ENCODE results near the gene NAV1. TPM values are rescaled to one million over a fixed set of nuclear protein-coding genes. Genes with fewer than 3 reads are reported as not detected.
A peak's percentile ranks its signal among the peaks of the same experiment; 100 is the strongest.

The NAV1 gene
- total RNA-seq, 1 donor from 2014 or later: 55.2 TPM

DNA sequence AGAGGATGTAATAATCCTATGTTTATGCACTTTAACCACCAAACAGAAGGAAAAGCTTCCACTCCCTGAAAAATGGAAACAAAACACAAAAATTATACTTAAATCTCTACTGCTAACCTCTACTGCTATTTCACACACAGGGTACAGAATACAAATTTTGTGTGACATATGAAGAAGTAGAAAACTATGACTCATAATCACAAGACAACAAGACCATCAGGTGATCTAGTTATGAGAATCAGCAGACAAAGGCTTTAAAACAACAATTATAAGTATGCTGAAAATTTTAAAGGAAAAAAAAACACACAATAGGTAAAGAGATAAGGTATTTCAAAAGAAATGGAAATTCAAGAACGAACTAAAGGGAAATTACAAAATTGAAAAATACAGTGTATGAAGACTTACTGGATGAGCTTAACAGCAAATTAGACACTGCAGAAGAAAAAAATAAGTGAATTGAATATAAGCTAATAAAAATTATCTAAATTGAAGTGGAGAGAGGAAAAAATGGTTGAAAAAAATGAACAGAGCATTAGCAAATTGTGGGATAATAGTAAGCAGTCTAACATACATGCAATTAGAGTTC, 13.6 kb upstream of the NAV1 start:
- no peaks in the 10 kb centered on the region for H3K27me3 Mint-ChIP-seq
- H3K27ac Mint-ChIP-seq: no peak overlapping the region
- H3K4me3 Mint-ChIP-seq (ENCODE audit: low read depth): no peak overlapping the region
- TF ChIP-seq, protein P1, sequence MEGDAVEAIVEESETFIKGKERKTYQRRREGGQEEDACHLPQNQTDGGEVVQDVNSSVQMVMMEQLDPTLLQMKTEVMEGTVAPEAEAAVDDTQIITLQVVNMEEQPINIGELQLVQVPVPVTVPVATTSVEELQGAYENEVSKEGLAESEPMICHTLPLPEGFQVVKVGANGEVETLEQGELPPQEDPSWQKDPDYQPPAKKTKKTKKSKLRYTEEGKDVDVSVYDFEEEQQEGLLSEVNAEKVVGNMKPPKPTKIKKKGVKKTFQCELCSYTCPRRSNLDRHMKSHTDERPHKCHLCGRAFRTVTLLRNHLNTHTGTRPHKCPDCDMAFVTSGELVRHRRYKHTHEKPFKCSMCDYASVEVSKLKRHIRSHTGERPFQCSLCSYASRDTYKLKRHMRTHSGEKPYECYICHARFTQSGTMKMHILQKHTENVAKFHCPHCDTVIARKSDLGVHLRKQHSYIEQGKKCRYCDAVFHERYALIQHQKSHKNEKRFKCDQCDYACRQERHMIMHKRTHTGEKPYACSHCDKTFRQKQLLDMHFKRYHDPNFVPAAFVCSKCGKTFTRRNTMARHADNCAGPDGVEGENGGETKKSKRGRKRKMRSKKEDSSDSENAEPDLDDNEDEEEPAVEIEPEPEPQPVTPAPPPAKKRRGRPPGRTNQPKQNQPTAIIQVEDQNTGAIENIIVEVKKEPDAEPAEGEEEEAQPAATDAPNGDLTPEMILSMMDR (IDR thresholded peaks at IDR 0.05; ENCODE audit: unreplicated experiment): no peak
- no peaks in the 10 kb centered on the region for H3K9me3 Mint-ChIP-seq (ENCODE audit: low read depth)
- H3K4me1 Mint-ChIP-seq (ENCODE audit: low read depth): no peaks in the 10 kb centered on the region
- H3K36me3 Mint-ChIP-seq (ENCODE audit: insufficient read depth): peaks cover 2% of the 10 kb centered on the region
- DNase-seq (ENCODE audit: low spot score, unreplicated experiment): no peak

DNA sequence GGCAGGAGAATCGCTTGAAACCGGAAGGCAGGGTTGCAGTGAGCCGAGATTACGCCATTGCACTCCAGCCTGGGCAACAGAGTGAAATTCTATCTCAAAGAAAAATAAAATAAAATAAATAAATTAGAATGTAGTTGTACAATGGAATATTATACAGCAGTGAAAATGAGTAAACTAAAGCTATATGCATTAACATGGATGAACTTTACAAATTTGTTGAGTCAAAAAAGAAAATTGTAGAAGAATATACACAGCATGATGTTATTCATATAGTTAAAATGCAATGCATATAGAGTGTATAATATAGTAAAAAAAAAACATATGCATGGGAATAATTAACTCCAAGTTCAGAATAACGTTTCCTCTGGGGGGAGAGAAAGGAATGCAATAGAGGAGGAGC, 11.0 kb upstream of the NAV1 start:
- Mint-ChIP-seq H3K36me3 (ENCODE audit: insufficient read depth) (peaks cover 2% of the 10 kb centered on the region), H3K27me3 (peaks cover 11% of the 10 kb centered on the region), H3K27ac (no peak overlapping the region), H3K4me3 (ENCODE audit: low read depth) (no peak overlapping the region), H3K9me3 (ENCODE audit: low read depth) (no peaks in the 10 kb centered on the region), H3K4me1 (ENCODE audit: low read depth) (peaks cover 1% of the 10 kb centered on the region)
- DNase-seq (ENCODE audit: low spot score, unreplicated experiment): no peak
- TF ChIP-seq, protein P1 (IDR thresholded peaks at IDR 0.05; ENCODE audit: unreplicated experiment): no peak

DNA sequence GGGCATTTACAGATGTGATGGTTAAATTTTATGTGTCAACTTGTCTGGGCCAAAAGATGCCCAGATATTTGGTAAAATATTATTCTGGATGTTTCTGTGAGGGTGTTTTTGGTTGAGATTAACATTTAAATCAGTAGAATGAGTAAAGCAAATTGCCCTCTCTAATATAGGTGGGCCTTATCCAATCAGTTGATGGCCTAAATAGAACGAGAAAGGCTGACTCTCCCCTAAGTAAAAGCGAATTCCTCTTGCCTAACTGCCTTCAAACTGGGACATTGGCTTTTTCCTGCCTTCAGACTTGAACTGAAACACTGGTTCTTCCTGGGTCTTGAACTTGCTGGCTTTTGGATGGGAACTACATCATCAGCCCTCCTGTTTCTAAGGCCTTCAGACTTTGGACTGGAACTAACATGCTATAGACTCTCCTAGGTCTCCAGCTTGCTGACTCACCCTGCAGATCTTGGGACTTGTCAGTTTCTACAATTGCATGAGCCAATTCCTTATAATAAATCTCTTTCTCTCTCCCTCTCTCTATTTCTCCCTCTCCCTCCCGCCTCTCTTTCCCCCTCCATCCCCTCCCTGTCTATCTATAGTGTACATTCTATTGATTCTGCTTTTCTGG, 10.2 kb upstream of the NAV1 start:
- Mint-ChIP-seq H3K27me3 (peaks cover 14% of the 10 kb centered on the region), H3K36me3 (ENCODE audit: insufficient read depth) (peaks cover 2% of the 10 kb centered on the region), H3K27ac (no peak overlapping the region), H3K9me3 (ENCODE audit: low read depth) (no peaks in the 10 kb centered on the region), H3K4me1 (ENCODE audit: low read depth) (peaks cover 1% of the 10 kb centered on the region), H3K4me3 (ENCODE audit: low read depth) (no peak overlapping the region)
- DNase-seq (ENCODE audit: low spot score, unreplicated experiment): no peak
- TF ChIP-seq, protein P1 (IDR thresholded peaks at IDR 0.05; ENCODE audit: unreplicated experiment): no peak

DNA sequence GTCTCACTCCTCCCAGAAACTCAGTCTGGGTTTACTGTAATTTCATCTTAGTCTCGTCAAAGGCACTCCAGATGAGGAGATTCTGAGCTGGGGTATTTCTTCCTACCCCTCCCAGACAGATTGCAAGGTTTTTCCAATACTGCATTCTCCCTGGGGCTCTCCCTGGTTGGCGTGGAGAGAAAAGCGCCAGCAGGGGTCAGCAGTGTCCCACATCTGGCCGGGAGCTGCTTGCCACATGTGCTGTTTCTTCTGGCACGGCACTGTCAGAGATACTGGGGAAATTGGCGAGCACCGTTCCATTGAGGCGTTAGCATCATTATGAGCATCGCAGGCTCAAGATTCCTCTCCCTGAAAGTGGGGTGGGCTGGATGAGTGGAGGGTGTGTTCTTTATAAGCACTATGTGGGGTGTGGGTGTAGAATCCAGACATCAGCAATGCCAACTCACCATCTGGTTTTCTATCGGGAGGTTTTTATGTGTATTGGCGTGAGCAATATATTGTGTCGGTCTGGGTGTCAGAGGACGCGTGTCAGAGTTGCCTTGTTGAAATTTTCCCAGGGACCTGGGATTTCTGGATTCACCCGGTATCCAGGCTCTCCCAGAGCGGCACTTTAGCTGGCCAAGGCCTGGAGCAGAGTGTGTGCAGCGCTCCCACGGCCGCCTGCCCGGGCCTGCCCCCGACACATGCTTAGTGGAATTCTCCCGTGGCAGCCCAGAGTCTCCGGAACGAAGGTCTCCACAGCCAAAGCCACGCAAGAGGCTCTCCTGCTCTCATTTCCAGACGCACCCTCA, 8.0 kb upstream of the NAV1 start:
- no peak overlapping the region for H3K4me3 Mint-ChIP-seq (ENCODE audit: low read depth)
- H3K9me3 Mint-ChIP-seq (ENCODE audit: low read depth): no peaks in the 10 kb centered on the region

More for the DNA sequence above, 8.0 kb upstream of the NAV1 start:
- Mint-ChIP-seq H3K27ac (peak overlapping the region; percentile 55), H3K4me1 (ENCODE audit: low read depth) (peaks cover 1% of the 10 kb centered on the region), H3K27me3 (peaks cover 30% of the 10 kb centered on the region), H3K36me3 (ENCODE audit: insufficient read depth) (no peaks in the 10 kb centered on the region)
- TF ChIP-seq, protein P1 (IDR thresholded peaks at IDR 0.05; ENCODE audit: unreplicated experiment): peak; percentile 80
- peak; percentile 58 for DNase-seq (ENCODE audit: low spot score, unreplicated experiment)
